Mammary epithelial cell (primary cell): ENCODE measurements around the gene MRPS26.

Experiments
- CTCF ChIP-seq, 2 donors: IDR thresholded peaks in 1 of 2; conservative IDR thresholded peaks in 1 of 2; 2 replicates each; pipeline ENCODE4 v1.5.1; 2011 to 2012; ENCODE audit warnings: inconsistent platforms in 2 of 2, low read length in 2 of 2, mild to moderate bottlenecking in 2 of 2, control low read depth in 1 of 2, low read depth in 1 of 2; ENCODE audit not compliant: insufficient read depth in 1 of 2; ENCODE audit errors: extremely low read depth in 1 of 2
- EZH2 ChIP-seq: IDR thresholded peaks from 2 replicates; pipeline ENCODE4 v1.6.1; 2012; ENCODE audit warnings: low read length, inconsistent platforms, borderline replicate concordance

GRCh38 chr20:3081641-3082040 lies 35.8 kb downstream of the MRPS26 start:
- no peak for TF ChIP-seq CTCF (conservative IDR thresholded peaks at IDR 0.05 in 1 of 2, IDR thresholded peaks at IDR 0.05 in 1 of 2; ENCODE audit: extremely low read depth in 1 of 2, insufficient read depth in 1 of 2, low read depth in 1 of 2, low read length in 2 of 2)
- no peak for TF ChIP-seq EZH2
